ENCODE results near the gene FES. TPM values are rescaled to one million over a fixed set of nuclear protein-coding genes. Genes with fewer than 3 reads are reported as not detected.

Gene FES
- polyA plus RNA-seq, 2 of the 4 experiments (the other 2 are of a cell fraction) = 0.39 to 0.50 TPM

DNA sequence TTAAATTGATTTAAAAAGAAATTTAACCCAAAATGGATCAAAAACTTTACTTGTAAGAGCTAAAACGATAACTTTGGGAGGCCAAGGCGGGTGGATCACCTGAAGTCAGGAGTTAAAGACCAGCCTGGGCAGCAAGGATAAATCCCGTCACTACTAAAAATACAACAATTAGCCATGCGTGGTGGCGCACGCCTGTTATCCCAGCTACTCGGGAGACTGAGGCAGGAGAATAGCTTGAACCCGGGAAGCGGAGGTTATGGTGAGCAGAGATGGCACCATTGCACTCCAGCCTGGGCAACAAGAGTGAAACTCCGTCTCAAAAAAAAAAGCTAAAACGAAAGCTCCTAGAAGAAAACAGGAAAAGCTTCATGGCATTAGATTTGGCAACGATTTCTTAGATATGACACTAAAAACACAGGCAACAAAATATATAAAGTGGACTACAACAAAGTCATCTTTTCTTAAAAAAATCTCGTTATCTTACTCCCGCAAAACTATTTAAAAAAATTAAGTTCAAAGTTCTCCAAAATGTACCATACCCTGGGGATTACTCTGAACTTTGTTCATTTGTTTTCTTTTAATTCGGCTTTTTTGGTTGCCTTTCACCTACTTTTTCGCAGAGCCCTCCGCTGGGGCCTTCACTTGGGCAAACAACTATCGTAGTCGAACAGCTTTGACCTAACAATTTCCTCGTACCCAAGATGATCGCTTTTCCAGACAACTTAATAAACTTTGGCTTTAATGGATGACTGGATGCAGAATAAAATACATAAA, 45.1 kb downstream of the FES start:
- DNase-seq (ENCODE audit: low read depth in 1 of 2, low spot score in 1 of 2) (no peak), ATAC-seq (no peak), FAIRE-seq (no peak)
- POLR2A ChIA-PET = interaction anchor here (0.6 to 1.4 kb wide), 3 partner anchors 25 to 27 kb away, joined by 3 to 5 read pairs (median 5); partner anchors contain the start of genes MAN2A2 and RCCD1
- 52% methylated on average over 21 of the region's 21 CpGs for WGBS (ENCODE audit: missing lambda C conversion rate)
- TF ChIP-seq, protein P1, sequence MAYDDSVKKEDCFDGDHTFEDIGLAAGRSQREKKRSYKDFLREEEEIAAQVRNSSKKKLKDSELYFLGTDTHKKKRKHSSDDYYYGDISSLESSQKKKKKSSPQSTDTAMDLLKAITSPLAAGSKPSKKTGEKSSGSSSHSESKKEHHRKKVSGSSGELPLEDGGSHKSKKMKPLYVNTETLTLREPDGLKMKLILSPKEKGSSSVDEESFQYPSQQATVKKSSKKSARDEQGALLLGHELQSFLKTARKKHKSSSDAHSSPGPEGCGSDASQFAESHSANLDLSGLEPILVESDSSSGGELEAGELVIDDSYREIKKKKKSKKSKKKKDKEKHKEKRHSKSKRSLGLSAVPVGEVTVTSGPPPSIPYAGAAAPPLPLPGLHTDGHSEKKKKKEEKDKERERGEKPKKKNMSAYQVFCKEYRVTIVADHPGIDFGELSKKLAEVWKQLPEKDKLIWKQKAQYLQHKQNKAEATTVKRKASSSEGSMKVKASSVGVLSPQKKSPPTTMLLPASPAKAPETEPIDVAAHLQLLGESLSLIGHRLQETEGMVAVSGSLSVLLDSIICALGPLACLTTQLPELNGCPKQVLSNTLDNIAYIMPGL (CRISPR knock-in tag; IDR thresholded peaks at IDR 0.05; ENCODE audit: borderline replicate concordance) = no peak
- TF ChIP-seq PHF8 (IDR thresholded peaks at IDR 0.05; ENCODE audit: borderline replicate concordance, low read depth) = peak; percentile 78; the same call in 1 of the 2 replicates
- TF ChIP-seq HDAC2 (IDR thresholded peaks at IDR 0.05) = no peak
- no peak for TF ChIP-seq CBX2 (IDR thresholded peaks at IDR 0.05; ENCODE audit: borderline replicate concordance, low read depth)
- 0 out of 2 replicates have a peak, but pooled peaks have one; percentile 7 for TF ChIP-seq ESRRA (IDR thresholded peaks at IDR 0.05; ENCODE audit: borderline replicate concordance, low read length)
- no peak for TF ChIP-seq E2F6 (IDR thresholded peaks at IDR 0.05; ENCODE audit: borderline replicate concordance, low read depth)
- Histone ChIP-seq H3K9me3 (no peaks in the 10 kb centered on the region), H3K4me2 (peak overlapping the region; percentile 72), H3K4me3 (peak overlapping the region; percentile 66), H3K4me1 (peaks cover 23% of the 10 kb centered on the region), H3K27ac (peak overlapping the region; percentile 89 to 93)
- CTCF ChIA-PET = interaction anchor here (0.9 to 16.4 kb wide), 10 partner anchors 6 to 343 kb away, joined by 3 to 536 read pairs (median 46); partner anchors contain the start of genes FES, MAN2A2 and RCCD1

DNA sequence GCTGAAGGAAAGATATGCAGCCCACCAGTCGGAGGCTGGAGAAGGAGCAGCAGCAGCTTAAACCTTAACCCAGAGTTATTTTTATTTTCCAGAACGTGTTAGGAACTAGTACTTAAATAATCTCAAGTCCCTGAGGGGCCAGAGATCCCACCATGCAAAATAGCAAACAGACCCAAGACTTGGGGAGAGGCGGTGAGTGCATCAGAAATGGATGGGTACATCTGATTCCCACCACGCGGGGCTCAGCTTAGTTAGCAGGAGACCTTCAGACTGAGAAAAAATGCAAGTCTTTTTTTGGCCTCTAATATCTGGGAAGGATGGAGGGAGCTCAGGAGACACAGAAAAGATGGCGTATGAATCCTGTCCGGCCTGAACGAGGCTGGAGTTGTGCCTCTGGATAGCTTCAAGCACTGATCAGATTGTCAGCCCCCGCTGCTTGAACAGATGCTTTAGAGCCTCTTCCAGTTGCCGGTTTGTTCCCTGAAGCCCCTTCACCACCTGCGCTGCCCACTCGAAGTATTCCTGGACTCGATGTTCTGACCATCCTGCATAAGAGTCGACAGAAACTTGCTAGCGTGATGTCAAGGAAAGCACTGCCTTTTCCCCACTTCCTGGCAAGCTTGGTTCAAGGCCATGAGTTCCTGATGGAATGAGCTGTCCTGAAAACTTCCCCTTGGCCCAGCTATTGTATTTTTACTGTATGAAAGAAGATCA, 46.7 kb downstream of the FES start:
- CTCF ChIA-PET = interaction anchor here (0.5 to 16.4 kb wide), 41 partner anchors 8 to 780 kb away, joined by 3 to 536 read pairs (median 5); partner anchors contain the start of genes FES, MAN2A2, PRC1 and RCCD1
- TF ChIP-seq JUN (IDR thresholded peaks at IDR 0.05) (no peak), MAFK (IDR thresholded peaks at IDR 0.05; ENCODE audit: partially characterized antibody) (no peak), CHD4 (IDR thresholded peaks at IDR 0.05; ENCODE audit: borderline replicate concordance) (no peak), RFX5 (IDR thresholded peaks at IDR 0.05) (no peak), HOXB5 (CRISPR knock-in tag; IDR thresholded peaks at IDR 0.05) (no peak), EP300 (IDR thresholded peaks at IDR 0.05) (no peak), EHF (CRISPR knock-in tag; IDR thresholded peaks at IDR 0.05) (no peak), POLR2A (IDR thresholded peaks at IDR 0.05; ENCODE audit: low read length) (no peak)
- TF ChIP-seq, protein P2, sequence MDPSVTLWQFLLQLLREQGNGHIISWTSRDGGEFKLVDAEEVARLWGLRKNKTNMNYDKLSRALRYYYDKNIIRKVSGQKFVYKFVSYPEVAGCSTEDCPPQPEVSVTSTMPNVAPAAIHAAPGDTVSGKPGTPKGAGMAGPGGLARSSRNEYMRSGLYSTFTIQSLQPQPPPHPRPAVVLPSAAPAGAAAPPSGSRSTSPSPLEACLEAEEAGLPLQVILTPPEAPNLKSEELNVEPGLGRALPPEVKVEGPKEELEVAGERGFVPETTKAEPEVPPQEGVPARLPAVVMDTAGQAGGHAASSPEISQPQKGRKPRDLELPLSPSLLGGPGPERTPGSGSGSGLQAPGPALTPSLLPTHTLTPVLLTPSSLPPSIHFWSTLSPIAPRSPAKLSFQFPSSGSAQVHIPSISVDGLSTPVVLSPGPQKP (IDR thresholded peaks at IDR 0.05; ENCODE audit: low read depth, low read length) = no peak
- TF ChIP-seq, protein P3, sequence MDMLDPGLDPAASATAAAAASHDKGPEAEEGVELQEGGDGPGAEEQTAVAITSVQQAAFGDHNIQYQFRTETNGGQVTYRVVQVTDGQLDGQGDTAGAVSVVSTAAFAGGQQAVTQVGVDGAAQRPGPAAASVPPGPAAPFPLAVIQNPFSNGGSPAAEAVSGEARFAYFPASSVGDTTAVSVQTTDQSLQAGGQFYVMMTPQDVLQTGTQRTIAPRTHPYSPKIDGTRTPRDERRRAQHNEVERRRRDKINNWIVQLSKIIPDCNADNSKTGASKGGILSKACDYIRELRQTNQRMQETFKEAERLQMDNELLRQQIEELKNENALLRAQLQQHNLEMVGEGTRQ (IDR thresholded peaks at IDR 0.05) = no peak
- no peak for FAIRE-seq
- no peak for DNase-seq (ENCODE audit: low read depth in 1 of 2, low spot score in 1 of 2)
- no peak for ATAC-seq
- POLR2A ChIA-PET = interaction anchor here (0.5 to 2.8 kb wide), 9 partner anchors 23 to 681 kb away, joined by 3 to 20 read pairs (median 3); partner anchors contain the start of genes MAN2A2 and RCCD1
- 85% methylated on average over 15 of the region's 15 CpGs for WGBS (ENCODE audit: missing lambda C conversion rate)
- peak overlapping the region; percentile 89 to 93 for H3K27ac ChIP-seq
- no peaks in the 10 kb centered on the region for H3K9me3 ChIP-seq
- H3K4me3 ChIP-seq = peak overlapping the region; percentile 69
- H3K4me1 ChIP-seq = peaks cover 28% of the 10 kb centered on the region
- H3K4me2 ChIP-seq = peak overlapping the region; percentile 72
